H1 (cell line): ENCODE measurements around the gene OPHN1.
"Not testable (repeated sequence)": the region's sequence is repeated elsewhere in the genome, so short reads cannot be mapped to it uniquely, and the experiment has no call there.

Experiments
- ATF2 ChIP-seq: IDR thresholded peaks from 2 replicates; pipeline ENCODE4 v1.6.1; 2012; ENCODE audit warnings: low read length, inconsistent platforms
- BACH1 ChIP-seq: IDR thresholded peaks from 2 replicates; pipeline ENCODE4 v1.6.1; 2012; ENCODE audit warnings: low read length, improper control_type of control experiment
- CHD2 ChIP-seq: IDR thresholded peaks from 2 replicates; pipeline ENCODE4 v1.6.1; 2012; ENCODE audit warnings: low read length, improper control_type of control experiment
- CTCF ChIP-seq, 3 experiments: IDR thresholded peaks; 1 replicate in 2 of 3; 2 replicates in 1 of 3; pipeline versions ENCODE4 v1.5.1 to v1.6.1; 2011; ENCODE audit warnings: low read length in 3 of 3, mild to moderate bottlenecking in 3 of 3, inconsistent platforms in 2 of 3, low read depth in 1 of 3, moderate library complexity in 1 of 3; ENCODE audit not compliant: insufficient read depth in 1 of 3; ENCODE audit errors: control extremely low read depth in 1 of 3
- EGR1 ChIP-seq: IDR thresholded peaks from 2 replicates; pipeline ENCODE4 v1.6.1; 2011; ENCODE audit warnings: low read depth, low read length, borderline replicate concordance
- KDM1A ChIP-seq: fragments of 200-600, 300-600 bp; sonication (generic); IDR thresholded peaks from 2 replicates; pipeline ENCODE4 v1.7.1; 2016; ENCODE audit warnings: mild to moderate bottlenecking, low read length, borderline replicate concordance
- MAFK ChIP-seq: IDR thresholded peaks from 2 replicates; pipeline ENCODE4 v1.6.1; 2012; ENCODE audit warnings: low read depth, mild to moderate bottlenecking, improper control_type of control experiment, low read length
- MAX ChIP-seq: IDR thresholded peaks from 2 replicates; pipeline ENCODE4 v1.6.1; 2012; ENCODE audit warnings: inconsistent platforms
- NRF1 ChIP-seq: IDR thresholded peaks from 2 replicates; pipeline ENCODE4 v1.6.1; 2011; ENCODE audit warnings: mild to moderate bottlenecking, low read depth, low read length, improper control_type of control experiment
- POLR2A ChIP-seq, 2 experiments: IDR thresholded peaks; 1 replicate in 1 of 2; 2 replicates in 1 of 2; pipeline ENCODE4 v1.6.1; 2011; ENCODE audit warnings: low read depth in 2 of 2, low read length in 2 of 2, mild to moderate bottlenecking in 2 of 2; ENCODE audit errors: control extremely low read depth in 1 of 2
- POLR2AphosphoS5 ChIP-seq: IDR thresholded peaks from 2 replicates; pipeline ENCODE4 v1.6.1; 2011; ENCODE audit warnings: low read depth, low read length
- RAD21 ChIP-seq, 2 experiments: IDR thresholded peaks in 1 of 2; conservative IDR thresholded peaks in 1 of 2; 2 replicates each; pipeline ENCODE4 v1.6.1; 2011; ENCODE audit warnings: low read depth in 2 of 2, low read length in 2 of 2, improper control_type of control experiment in 1 of 2, inconsistent platforms in 1 of 2, mild to moderate bottlenecking in 1 of 2, moderate library complexity in 1 of 2
- SP1 ChIP-seq: IDR thresholded peaks from 2 replicates; pipeline ENCODE4 v1.6.1; 2011; ENCODE audit warnings: low read depth, low read length
- TAF7 ChIP-seq: optimal IDR thresholded peaks from 2 replicates; pipeline ENCODE3; 2011; ENCODE audit warnings: low read depth, mild to moderate bottlenecking, inconsistent platforms, low read length, moderate library complexity, borderline replicate concordance

- not testable (repeated sequence) for TF ChIP-seq EGR1; ATF2; BACH1; KDM1A; SP1; MAFK; CTCF (IDR thresholded peaks at IDR 0.05; ENCODE audit: control extremely low read depth in 1 of 3, insufficient read depth in 1 of 3, low read depth in 1 of 3, low read length in 3 of 3); CHD2; POLR2A (IDR thresholded peaks at IDR 0.05; ENCODE audit: control extremely low read depth in 1 of 2, low read depth in 2 of 2, low read length in 2 of 2); POLR2AphosphoS5; RAD21 (IDR thresholded peaks at IDR 0.05 in 1 of 2, conservative IDR thresholded peaks at IDR 0.05 in 1 of 2; ENCODE audit: low read depth in 2 of 2, low read length in 2 of 2); TAF7; NRF1; MAX
Observed at GRCh38 chrX:68377579-68377978, 55.7 kb downstream of the OPHN1 start.
